Raji (cell line): ENCODE measurements around the gene OR51S1.

Experiments
- POLR2A ChIP-seq: IDR thresholded peaks from 2 replicates; pipeline ENCODE4 v1.6.1; 2011; ENCODE audit warnings: low read depth, low read length, control low read depth; ENCODE audit not compliant: insufficient read depth

The OR51S1 gene

GRCh38 chr11:4830909-4831308, 18.1 kb downstream of the OR51S1 start:
- no peak for TF ChIP-seq POLR2A

GRCh38 chr11:4830346-4830745, 18.7 kb downstream of the OR51S1 start:
- no peak for TF ChIP-seq POLR2A

- TF ChIP-seq POLR2A = no peak
These were observed 22.6 kb downstream of the OR51S1 start for GRCh38 chr11:4826425-4826824.

- no peak for TF ChIP-seq POLR2A
These were observed 23.9 kb downstream of the OR51S1 start for GRCh38 chr11:4825132-4825531.

- no peak for TF ChIP-seq POLR2A
These were observed 28.0 kb downstream of the OR51S1 start, which contains the start of gene OR51F2 for GRCh38 chr11:4821021-4821420. OR51F2 (plus strand) TSS chr11:4821321; CDS start chr11:4821422, 101 bp downstream.

GRCh38 chr11:4809246-4809645, 39.8 kb downstream of the OR51S1 start:
- no peak for TF ChIP-seq POLR2A

- TF ChIP-seq POLR2A = no peak
These were observed 40.5 kb downstream of the OR51S1 start for GRCh38 chr11:4808476-4808875.

GRCh38 chr11:4804280-4804679, 44.7 kb downstream of the OR51S1 start, which contains the start of gene OR52R1:
OR52R1 (minus strand) TSS chr11:4804380; CDS start chr11:4804380, 0 bp downstream.
- TF ChIP-seq POLR2A = no peak

GRCh38 chr11:4798427-4799183, 50.4 kb downstream of the OR51S1 start:
- TF ChIP-seq POLR2A = no peak
